ENCODE results near the gene EFNA5.
A peak's percentile ranks its signal among the peaks of the same experiment; 100 is the strongest.

The EFNA5 gene

GRCh38 chr5:107670932-107671741, at the start of gene EFNA5:
Gene EFNA5, minus strand, starts transcription at chr5:107670937.
- no peaks in the 10 kb centered on the region for H3K4me1 ChIP-seq (ENCODE audit: insufficient read depth, insufficient read length)
- no peak for TF ChIP-seq YY1 (IDR thresholded peaks at IDR 0.05; ENCODE audit: insufficient read depth, insufficient read length)
- TF ChIP-seq SUZ12 (IDR thresholded peaks at IDR 0.05; ENCODE audit: extremely low read depth, insufficient read depth, insufficient read length) = no peak
- TF ChIP-seq ZNF274 (IDR thresholded peaks at IDR 0.05; ENCODE audit: low read depth, low read length) = no peak
- peak within 1 kb of the TSS; percentile 78 for H3K4me3 ChIP-seq (ENCODE audit: insufficient read length, low read depth)
- H3K9me3 ChIP-seq (ENCODE audit: insufficient read depth, low read length) = no peaks in the 10 kb centered on the region
- DNase-seq (ENCODE audit: low read depth, low spot score) = peak; percentile 18
- peaks cover 10% of the 10 kb centered on the region for H3K27me3 ChIP-seq (ENCODE audit: insufficient read depth, insufficient read length)
- no peaks in the 10 kb centered on the region for H3K36me3 ChIP-seq (ENCODE audit: insufficient read depth, insufficient read length, low read length)
- peak within 1 kb of the TSS; percentile 94 for H3K9ac ChIP-seq (ENCODE audit: insufficient read length, low read depth)

DNA sequence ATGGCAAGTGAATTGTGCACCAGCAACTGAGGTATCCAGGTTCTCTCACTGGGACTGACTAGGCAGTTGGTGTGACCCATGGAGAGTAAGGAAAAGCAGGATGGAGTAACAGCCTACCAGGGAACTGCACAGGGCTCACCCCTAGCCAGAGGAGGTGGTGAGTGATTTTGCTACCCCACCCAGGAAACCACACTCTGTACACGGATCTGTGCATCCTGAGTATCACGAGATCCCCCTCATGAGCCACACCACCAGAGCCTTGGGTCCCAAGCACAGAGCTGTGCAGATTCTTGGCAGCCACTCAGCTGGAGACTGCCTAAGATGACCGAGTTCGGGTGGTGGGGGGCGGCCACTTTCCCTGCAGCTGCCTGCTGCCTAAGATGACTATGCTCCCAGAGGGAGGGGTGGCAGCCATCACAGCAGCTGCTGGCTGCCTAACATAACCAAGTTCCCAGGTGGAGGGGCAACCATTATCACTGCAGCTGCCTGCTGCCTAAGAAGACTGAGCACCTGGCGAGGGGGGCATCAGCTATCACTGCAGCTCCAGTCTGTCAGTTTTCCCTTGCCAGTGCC, 48.4 kb upstream of the EFNA5 start:
- no peak for DNase-seq (ENCODE audit: low read depth, low spot score)
- no peaks in the 10 kb centered on the region for H3K27me3 ChIP-seq (ENCODE audit: insufficient read depth, insufficient read length)
- H3K4me3 ChIP-seq (ENCODE audit: insufficient read length, low read depth) = no peak overlapping the region
- no peaks in the 10 kb centered on the region for H3K9me3 ChIP-seq (ENCODE audit: insufficient read depth, low read length)
- no peaks in the 10 kb centered on the region for H3K36me3 ChIP-seq (ENCODE audit: insufficient read depth, insufficient read length, low read length)
- H3K4me1 ChIP-seq (ENCODE audit: insufficient read depth, insufficient read length) = no peaks in the 10 kb centered on the region
- no peak overlapping the region for H3K9ac ChIP-seq (ENCODE audit: insufficient read length, low read depth)
- TF ChIP-seq ZNF274 (IDR thresholded peaks at IDR 0.05; ENCODE audit: low read depth, low read length) (no peak), SUZ12 (IDR thresholded peaks at IDR 0.05; ENCODE audit: extremely low read depth, insufficient read depth, insufficient read length) (no peak)

GRCh38 chr5:107717816-107718215, 47.1 kb upstream of the EFNA5 start:
- Histone ChIP-seq H3K9ac (ENCODE audit: insufficient read length, low read depth) (no peak overlapping the region), H3K27me3 (ENCODE audit: insufficient read depth, insufficient read length) (no peaks in the 10 kb centered on the region), H3K4me3 (ENCODE audit: insufficient read length, low read depth) (no peak overlapping the region), H3K9me3 (ENCODE audit: insufficient read depth, low read length) (no peaks in the 10 kb centered on the region), H3K36me3 (ENCODE audit: insufficient read depth, insufficient read length, low read length) (no peaks in the 10 kb centered on the region), H3K4me1 (ENCODE audit: insufficient read depth, insufficient read length) (no peaks in the 10 kb centered on the region)
- DNase-seq (ENCODE audit: low read depth, low spot score) = no peak
- TF ChIP-seq ZNF274 (IDR thresholded peaks at IDR 0.05; ENCODE audit: low read depth, low read length) (no peak), SUZ12 (IDR thresholded peaks at IDR 0.05; ENCODE audit: extremely low read depth, insufficient read depth, insufficient read length) (no peak), YY1 (IDR thresholded peaks at IDR 0.05; ENCODE audit: insufficient read depth, insufficient read length) (no peak)

DNA sequence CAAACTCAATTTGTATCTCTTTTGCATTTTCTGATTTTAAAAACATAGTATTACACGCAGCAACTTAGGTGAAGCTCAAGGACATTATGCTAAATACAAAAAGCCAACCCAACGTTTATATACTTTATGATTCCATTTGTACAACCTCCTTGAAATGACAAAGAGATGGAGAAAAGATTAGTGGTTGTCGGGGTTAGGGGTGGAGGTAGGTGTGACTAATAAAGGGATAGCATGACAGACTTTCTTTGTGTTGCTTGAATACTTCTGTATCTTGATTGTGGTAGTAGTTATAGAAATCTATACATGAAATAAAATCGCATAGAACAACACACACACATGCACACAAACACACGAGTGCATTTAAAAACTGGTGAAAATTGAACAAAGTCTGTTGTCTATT, 42.5 kb upstream of the EFNA5 start:
- no peak overlapping the region for H3K9ac ChIP-seq (ENCODE audit: insufficient read length, low read depth)

DNA sequence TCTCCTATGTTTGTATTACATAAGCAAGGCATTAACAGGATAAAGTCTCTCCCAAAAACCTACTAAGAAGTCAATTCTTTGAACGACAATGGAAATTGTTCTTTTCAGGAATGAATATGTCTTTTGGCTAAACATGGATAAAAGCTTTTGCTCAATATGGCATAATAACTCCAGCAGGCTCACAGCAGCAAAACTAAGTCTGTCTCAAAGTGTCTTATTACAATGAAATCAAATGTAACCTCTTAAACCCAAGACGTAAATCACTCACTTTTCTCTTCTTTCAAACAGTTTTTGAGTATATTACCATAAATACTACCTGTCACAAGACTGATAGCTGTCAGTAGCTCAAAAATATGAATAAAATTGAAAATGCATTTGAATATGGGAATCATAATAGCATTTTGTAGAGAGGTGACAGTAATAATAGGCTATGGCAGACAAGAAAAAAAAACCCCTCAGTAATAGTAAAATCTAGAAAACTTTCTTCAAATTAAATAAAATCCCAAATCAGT, 41.7 kb upstream of the EFNA5 start:
- DNase-seq (ENCODE audit: low read depth, low spot score) = no peak
- Histone ChIP-seq H3K4me1 (ENCODE audit: insufficient read depth, insufficient read length) (no peaks in the 10 kb centered on the region), H3K27me3 (ENCODE audit: insufficient read depth, insufficient read length) (no peaks in the 10 kb centered on the region), H3K9ac (ENCODE audit: insufficient read length, low read depth) (no peak overlapping the region), H3K9me3 (ENCODE audit: insufficient read depth, low read length) (no peaks in the 10 kb centered on the region), H3K4me3 (ENCODE audit: insufficient read length, low read depth) (no peak overlapping the region), H3K36me3 (ENCODE audit: insufficient read depth, insufficient read length, low read length) (no peaks in the 10 kb centered on the region)
- TF ChIP-seq YY1 (IDR thresholded peaks at IDR 0.05; ENCODE audit: insufficient read depth, insufficient read length) (no peak), SUZ12 (IDR thresholded peaks at IDR 0.05; ENCODE audit: extremely low read depth, insufficient read depth, insufficient read length) (no peak), ZNF274 (IDR thresholded peaks at IDR 0.05; ENCODE audit: low read depth, low read length) (no peak)

More for the DNA sequence above, 42.5 kb upstream of the EFNA5 start:
- no peak for DNase-seq (ENCODE audit: low read depth, low spot score)
- TF ChIP-seq SUZ12 (IDR thresholded peaks at IDR 0.05; ENCODE audit: extremely low read depth, insufficient read depth, insufficient read length) (no peak), YY1 (IDR thresholded peaks at IDR 0.05; ENCODE audit: insufficient read depth, insufficient read length) (no peak), ZNF274 (IDR thresholded peaks at IDR 0.05; ENCODE audit: low read depth, low read length) (no peak)
- Histone ChIP-seq H3K27me3 (ENCODE audit: insufficient read depth, insufficient read length) (no peaks in the 10 kb centered on the region), H3K9me3 (ENCODE audit: insufficient read depth, low read length) (no peaks in the 10 kb centered on the region), H3K36me3 (ENCODE audit: insufficient read depth, insufficient read length, low read length) (no peaks in the 10 kb centered on the region), H3K4me1 (ENCODE audit: insufficient read depth, insufficient read length) (no peaks in the 10 kb centered on the region), H3K4me3 (ENCODE audit: insufficient read length, low read depth) (no peak overlapping the region)

DNA sequence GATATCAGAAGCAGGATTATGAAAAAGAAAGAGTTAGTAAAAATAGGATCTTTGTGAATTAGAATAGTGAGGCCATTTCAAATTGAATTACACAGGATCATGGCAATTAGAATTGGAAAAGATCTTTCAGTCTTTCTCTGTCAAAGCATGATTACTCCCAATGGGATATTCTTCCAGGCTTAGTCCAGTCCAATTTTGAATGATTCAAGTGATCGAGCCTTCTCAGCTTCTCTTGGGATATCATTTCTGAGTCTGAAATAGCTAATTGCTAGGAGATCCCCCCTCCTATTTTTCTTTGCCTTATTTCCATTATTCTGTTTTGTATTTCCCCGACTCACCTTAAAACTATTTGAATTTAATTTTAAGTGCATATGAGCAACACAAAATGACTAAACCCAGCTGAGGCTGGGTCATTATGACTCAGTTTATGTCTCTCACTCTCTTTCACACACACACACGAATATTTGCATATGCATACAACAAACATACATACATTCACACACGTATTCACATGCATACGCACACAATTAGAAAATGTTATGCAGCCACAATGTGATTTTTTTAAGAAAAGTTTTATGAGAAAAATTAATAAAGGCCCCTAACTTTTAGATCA, 34.8 kb upstream of the EFNA5 start:
- H3K4me1 ChIP-seq (ENCODE audit: insufficient read depth, insufficient read length) = no peaks in the 10 kb centered on the region
- H3K36me3 ChIP-seq (ENCODE audit: insufficient read depth, insufficient read length, low read length) = no peaks in the 10 kb centered on the region
- DNase-seq (ENCODE audit: low read depth, low spot score) = no peak
- H3K27me3 ChIP-seq (ENCODE audit: insufficient read depth, insufficient read length) = no peaks in the 10 kb centered on the region
- H3K4me3 ChIP-seq (ENCODE audit: insufficient read length, low read depth) = no peak overlapping the region
- H3K9me3 ChIP-seq (ENCODE audit: insufficient read depth, low read length) = no peaks in the 10 kb centered on the region
- H3K9ac ChIP-seq (ENCODE audit: insufficient read length, low read depth) = no peak overlapping the region
- no peak for TF ChIP-seq YY1 (IDR thresholded peaks at IDR 0.05; ENCODE audit: insufficient read depth, insufficient read length)
- TF ChIP-seq SUZ12 (IDR thresholded peaks at IDR 0.05; ENCODE audit: extremely low read depth, insufficient read depth, insufficient read length) = no peak
- TF ChIP-seq ZNF274 (IDR thresholded peaks at IDR 0.05; ENCODE audit: low read depth, low read length) = no peak

Data from NT2/D1 (cell line).